Vagina (tissue), 2 donors: ENCODE measurements around the gene CACNB1. TPM values are rescaled to one million over a fixed set of nuclear protein-coding genes. Genes with fewer than 3 reads are reported as not detected.

Experiments
- DNase-seq, 2 donors: peaks; one replicate each; pipeline ENCODE4 v3.0.0-alpha.2; 2017; ENCODE audit errors: extremely low spot score in 2 of 2
- H3K27ac ChIP-seq: fragments of 200-600 bp; sonication (generic); one replicate; pipeline ENCODE4 v1.5.1; 2019
- H3K27me3 ChIP-seq: fragments of 200-600 bp; sonication (generic); one replicate; pipeline ENCODE4 v1.5.1; 2019
- H3K36me3 ChIP-seq, 2 donors: fragments of 200-600 bp; sonication (generic); one replicate each; pipeline ENCODE4 v1.5.1; 2017 to 2019
- H3K4me1 ChIP-seq: fragments of 200-600 bp; sonication (generic); one replicate; pipeline ENCODE4 v1.5.1; 2019
- H3K4me3 ChIP-seq, 2 donors: fragments of 200-600 bp; sonication (generic); 1 replicate in 1 of 2; 2 replicates in 1 of 2; pipeline ENCODE4 v1.5.1; 2016 to 2019
- H3K9me3 ChIP-seq: fragments of 200-600 bp; sonication (generic); one replicate; pipeline ENCODE4 v1.5.1; 2019
- POLR2A ChIP-seq, 2 donors: fragments of 450-650 bp; IDR thresholded peaks; one replicate each; pipeline ENCODE4 v1.6.1; 2017; ENCODE audit warnings: antibody characterized with exemption in 2 of 2, mild to moderate bottlenecking in 2 of 2, moderate library complexity in 2 of 2
- POLR2AphosphoS5 ChIP-seq, 2 donors: sonication (generic); formaldehyde crosslinking; IDR thresholded peaks; one replicate each; pipeline ENCODE4 v1.9.0; 2017; ENCODE audit warnings: antibody characterized with exemption in 2 of 2, mild to moderate bottlenecking in 2 of 2, low read depth in 1 of 2; ENCODE audit not compliant: insufficient read depth in 1 of 2
- intact Hi-C: fragments of 100-400 bp; cut with DNase I; formaldehyde crosslinking; loops from one replicate; pipeline ENCODE4 v1.15.1; 2023
- total RNA-seq: library from RNA; depleted of rRNA; stranded (reverse); fragments of >200 nt; gene quantifications from one replicate; pipeline ENCODE4 v1.2.3, GENCODE V29; 2016
- TF ChIP-seq, protein P1 (sequence below), 3 experiments: fragments of 450-650 bp in 2 of 3; fragments of 200-600 bp in 1 of 3; sonication (generic) in 1 of 3; IDR thresholded peaks; one replicate each; pipeline ENCODE4 v1.5.1; 2017 to 2019; ENCODE audit warnings: antibody characterized with exemption in 3 of 3, mild to moderate bottlenecking in 2 of 3, moderate library complexity in 2 of 3

CACNB1 gene
- total RNA-seq, 1 donor from 2014 or later, result 8.3 TPM

DNA sequence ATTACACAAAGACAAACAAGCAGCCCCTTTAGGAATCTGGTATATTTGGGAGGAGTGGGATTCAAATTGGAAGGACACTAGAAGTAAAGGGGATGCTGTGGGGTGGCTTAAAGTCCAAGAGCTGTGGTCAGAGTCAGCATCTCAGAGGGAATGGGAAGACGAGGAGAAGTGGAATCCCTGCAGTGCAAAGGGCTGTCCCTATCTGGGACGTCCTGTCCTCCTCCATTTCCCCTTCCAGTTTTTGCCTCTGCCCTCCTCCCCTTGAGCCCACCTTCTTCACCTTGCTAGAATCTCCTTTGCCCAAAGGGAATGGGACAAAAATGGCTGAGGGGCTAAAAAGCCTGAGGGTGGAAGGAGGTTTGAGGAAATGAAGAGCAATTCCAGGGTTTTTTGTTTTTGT is 41.8 kb downstream of the CACNB1 start:
- no peak for DNase-seq
- TF ChIP-seq, protein P1, sequence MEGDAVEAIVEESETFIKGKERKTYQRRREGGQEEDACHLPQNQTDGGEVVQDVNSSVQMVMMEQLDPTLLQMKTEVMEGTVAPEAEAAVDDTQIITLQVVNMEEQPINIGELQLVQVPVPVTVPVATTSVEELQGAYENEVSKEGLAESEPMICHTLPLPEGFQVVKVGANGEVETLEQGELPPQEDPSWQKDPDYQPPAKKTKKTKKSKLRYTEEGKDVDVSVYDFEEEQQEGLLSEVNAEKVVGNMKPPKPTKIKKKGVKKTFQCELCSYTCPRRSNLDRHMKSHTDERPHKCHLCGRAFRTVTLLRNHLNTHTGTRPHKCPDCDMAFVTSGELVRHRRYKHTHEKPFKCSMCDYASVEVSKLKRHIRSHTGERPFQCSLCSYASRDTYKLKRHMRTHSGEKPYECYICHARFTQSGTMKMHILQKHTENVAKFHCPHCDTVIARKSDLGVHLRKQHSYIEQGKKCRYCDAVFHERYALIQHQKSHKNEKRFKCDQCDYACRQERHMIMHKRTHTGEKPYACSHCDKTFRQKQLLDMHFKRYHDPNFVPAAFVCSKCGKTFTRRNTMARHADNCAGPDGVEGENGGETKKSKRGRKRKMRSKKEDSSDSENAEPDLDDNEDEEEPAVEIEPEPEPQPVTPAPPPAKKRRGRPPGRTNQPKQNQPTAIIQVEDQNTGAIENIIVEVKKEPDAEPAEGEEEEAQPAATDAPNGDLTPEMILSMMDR (IDR thresholded peaks at IDR 0.05), result no peak
- TF ChIP-seq POLR2AphosphoS5 (IDR thresholded peaks at IDR 0.05; ENCODE audit: insufficient read depth in 1 of 2, low read depth in 1 of 2), result no peak
- TF ChIP-seq POLR2A (IDR thresholded peaks at IDR 0.05), result no peak
- H3K4me3 ChIP-seq, result no peak overlapping the region
- no peaks in the 10 kb centered on the region for H3K36me3 ChIP-seq
- H3K9me3 ChIP-seq, result no peaks in the 10 kb centered on the region
- peaks cover 16% of the 10 kb centered on the region for H3K4me1 ChIP-seq
- no peak overlapping the region for H3K27ac ChIP-seq
- intact Hi-C loops, result no loop called here
- H3K27me3 ChIP-seq, result no peaks in the 10 kb centered on the region

DNA sequence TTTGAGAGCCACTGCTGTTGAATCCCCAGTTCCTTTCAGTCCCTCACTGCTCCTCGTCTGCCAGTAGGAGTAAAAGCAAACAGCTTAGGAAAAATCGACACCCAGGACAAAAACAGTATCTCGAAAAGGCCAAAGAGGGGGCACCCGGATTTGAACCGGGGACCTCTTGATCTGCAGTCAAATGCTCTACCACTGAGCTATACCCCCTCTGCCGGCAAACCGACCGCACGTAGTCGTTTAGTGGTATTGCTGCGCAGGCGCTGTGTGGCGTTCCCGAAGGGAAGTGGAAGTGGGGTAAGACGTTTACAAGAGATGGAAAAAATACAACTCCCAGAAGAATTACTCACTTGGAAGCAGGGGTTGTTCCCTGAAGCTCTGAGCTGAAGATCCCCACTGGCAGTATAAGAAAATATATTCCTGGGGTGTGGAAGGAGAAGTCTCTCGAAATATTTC is 43.8 kb downstream of the CACNB1 start:
- intact Hi-C loops, result loop anchor here (2.0 to 5.0 kb wide), 3 partner anchors 81 to 281 kb away; partner anchors contain the start of gene LASP1

DNA sequence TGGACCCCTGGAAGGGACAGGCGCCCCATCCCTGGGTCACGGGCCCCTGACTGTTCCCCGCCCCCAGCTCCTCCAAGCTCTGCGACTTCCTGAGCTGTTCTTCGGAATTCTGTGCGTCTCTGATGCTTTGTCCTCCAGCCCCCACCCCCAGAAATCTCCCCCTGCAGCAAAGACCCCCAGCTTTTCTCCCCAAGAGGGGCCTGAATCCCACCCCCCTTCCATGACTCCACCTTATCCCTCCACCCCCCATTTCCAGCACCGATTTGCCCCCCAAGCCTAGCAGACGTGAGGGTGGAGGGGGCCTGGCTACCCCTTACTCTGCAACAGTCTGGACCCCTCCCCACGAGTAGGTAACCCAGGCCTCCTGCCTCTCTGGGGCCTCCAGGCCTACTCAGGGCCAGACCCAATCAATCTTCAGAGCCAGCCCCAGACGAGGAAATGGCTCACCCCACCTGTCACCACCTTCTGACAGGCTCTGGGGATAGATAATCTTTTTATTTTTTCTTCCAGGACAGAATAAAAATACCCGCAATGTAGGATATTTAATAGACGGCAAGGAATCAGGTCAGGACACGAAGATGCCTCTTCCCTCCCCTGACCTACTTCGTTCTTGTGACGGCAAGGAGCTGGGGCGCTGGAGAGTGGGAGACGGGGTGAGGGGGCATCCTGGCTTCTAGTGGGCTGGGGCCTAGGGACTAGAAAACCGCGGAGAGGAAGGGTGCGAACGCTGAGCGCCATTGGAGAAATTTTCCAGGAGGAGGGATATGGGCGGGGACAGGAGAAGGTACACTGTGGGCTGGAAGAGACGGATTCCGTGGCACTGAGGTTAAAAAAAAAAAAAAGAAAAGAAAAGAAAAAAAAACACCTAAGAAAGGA is 45.3 kb downstream of the CACNB1 start:
- no peak for TF ChIP-seq POLR2A (IDR thresholded peaks at IDR 0.05)
- no peak for TF ChIP-seq POLR2AphosphoS5 (IDR thresholded peaks at IDR 0.05; ENCODE audit: insufficient read depth in 1 of 2, low read depth in 1 of 2)
- TF ChIP-seq, protein P1 (IDR thresholded peaks at IDR 0.05), result no peak
- DNase-seq, result no peak
- no peaks in the 10 kb centered on the region for H3K9me3 ChIP-seq
- H3K4me1 ChIP-seq, result peaks cover 21% of the 10 kb centered on the region
- H3K4me3 ChIP-seq, result peak overlapping the region; percentile 75 to 88
- no peaks in the 10 kb centered on the region for H3K27me3 ChIP-seq
- peak overlapping the region; percentile 100 for H3K27ac ChIP-seq
- H3K36me3 ChIP-seq, result no peaks in the 10 kb centered on the region
- intact Hi-C loops, result loop anchor here (2.0 to 5.0 kb wide), 3 partner anchors 80 to 280 kb away; partner anchors contain the start of gene LASP1

More for the DNA sequence above, 43.8 kb downstream of the CACNB1 start:
- Histone ChIP-seq H3K4me1 (peaks cover 21% of the 10 kb centered on the region), H3K27me3 (no peaks in the 10 kb centered on the region), H3K36me3 (no peaks in the 10 kb centered on the region), H3K27ac (peak overlapping the region; percentile 100), H3K9me3 (no peaks in the 10 kb centered on the region), H3K4me3 (peak overlapping the region; percentile 86 to 88)
- TF ChIP-seq, protein P1 (IDR thresholded peaks at IDR 0.05), result peak in 1 of 3 experiments; percentile 35
- TF ChIP-seq POLR2A (IDR thresholded peaks at IDR 0.05), result peak in 1 of 2 donors; percentile 33
- peak in 1 of 2 donors; percentile 94 for TF ChIP-seq POLR2AphosphoS5 (IDR thresholded peaks at IDR 0.05; ENCODE audit: insufficient read depth in 1 of 2, low read depth in 1 of 2)
- DNase-seq, result peak in 1 of 2 donors; percentile 99

DNA sequence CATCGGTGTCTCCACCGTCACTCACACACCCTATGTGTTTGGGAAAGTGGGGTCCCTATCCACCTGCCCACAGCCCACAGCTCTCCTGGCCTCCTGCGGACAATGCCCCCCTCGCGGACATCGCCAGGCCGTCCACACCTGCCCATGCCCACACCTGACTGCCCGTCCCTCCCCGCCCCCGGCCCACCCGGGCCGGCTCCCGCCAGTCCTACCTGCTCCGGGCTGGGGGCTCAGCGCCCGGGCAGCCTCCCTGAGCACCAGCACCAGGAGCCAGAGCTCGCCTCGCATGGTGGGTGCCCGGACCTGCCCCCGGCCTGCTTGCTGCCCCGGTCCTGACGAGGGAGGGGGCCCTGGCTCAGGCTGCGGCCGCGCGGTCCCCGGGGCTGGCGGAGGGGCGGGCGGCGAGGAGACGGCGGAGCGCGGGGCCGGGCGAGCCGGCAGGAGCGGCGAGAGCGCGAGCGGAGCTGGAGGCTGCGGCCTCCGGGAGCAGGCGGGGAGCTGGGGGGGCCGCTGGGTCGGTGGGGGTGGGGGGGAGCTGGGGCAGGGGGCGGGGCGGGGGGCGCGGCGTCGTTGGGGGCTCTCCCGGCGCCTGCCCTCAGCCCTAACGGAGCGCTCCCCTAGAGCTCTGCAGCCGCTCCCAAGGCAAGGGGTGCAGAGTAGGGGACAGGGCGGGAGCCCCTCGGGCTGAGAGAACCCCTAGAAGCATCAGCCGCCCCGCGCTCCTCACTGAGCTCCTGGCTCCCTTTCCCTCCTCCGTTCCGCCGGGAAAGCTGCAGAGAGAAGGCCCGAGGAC is 46.1 kb downstream of the CACNB1 start, which contains the start of gene PLXDC1:
Gene PLXDC1, minus strand, starts transcription at position 488 of the 793 bp plus-strand sequence. Its CDS starts 200 bp downstream, at position 288.
- TF ChIP-seq, protein P1 (IDR thresholded peaks at IDR 0.05), result no peak
- TF ChIP-seq POLR2AphosphoS5 (IDR thresholded peaks at IDR 0.05; ENCODE audit: insufficient read depth in 1 of 2, low read depth in 1 of 2), result no peak
- Histone ChIP-seq H3K4me3 (peak within 1 kb of the TSS; percentile 75 to 88), H3K4me1 (peaks cover 21% of the 10 kb centered on the region), H3K27ac (peak within 1 kb of the TSS; percentile 100), H3K9me3 (no peaks in the 10 kb centered on the region), H3K36me3 (no peaks in the 10 kb centered on the region), H3K27me3 (no peaks in the 10 kb centered on the region)
- DNase-seq, result no peak
- intact Hi-C loops, result loop anchor here (5.0 kb wide), 2 partner anchors 79 to 279 kb away; partner anchors contain the start of gene LASP1
